Hepatocyte (in vitro differentiated cells): ENCODE data around the gene SLC4A7.
"Not testable (repeated sequence)": the region's sequence is repeated elsewhere in the genome, so short reads cannot be mapped to it uniquely, and the experiment has no call there.

Experiments used
- EZH2 ChIP-seq: fragments of 200-600 bp; sonication (generic); IDR thresholded peaks from 2 replicates; pipeline ENCODE4 v1.6.1; 2016; ENCODE audit warnings: antibody characterized with exemption, mild to moderate bottlenecking, borderline replicate concordance
- TF ChIP-seq, protein P1 (sequence below): fragments of 200-600 bp; sonication (generic); IDR thresholded peaks from 2 replicates; pipeline ENCODE4 v1.5.1; 2016; ENCODE audit warnings: antibody characterized with exemption, mild to moderate bottlenecking; ENCODE audit not compliant: poor library complexity

DNA sequence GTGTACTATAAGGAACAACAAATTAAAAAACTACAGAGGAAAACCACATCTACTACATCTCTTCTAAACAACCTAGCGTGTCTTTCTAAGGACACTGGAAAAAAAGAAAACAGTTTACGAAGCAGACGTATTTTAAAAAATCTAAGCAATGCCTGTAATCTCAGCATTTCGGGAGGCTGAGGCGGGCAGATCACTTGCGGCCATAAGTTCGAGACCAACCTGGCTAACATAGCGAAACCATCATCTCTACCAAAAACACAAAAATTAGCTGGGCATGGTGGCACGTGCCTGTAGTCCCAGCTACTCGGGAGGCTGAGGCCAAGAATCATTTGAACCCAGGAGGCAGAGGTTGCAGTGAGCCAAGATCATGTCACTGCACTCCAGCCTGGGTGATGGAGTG, 91.8 kb downstream of the SLC4A7 start:
- TF ChIP-seq, protein P1, sequence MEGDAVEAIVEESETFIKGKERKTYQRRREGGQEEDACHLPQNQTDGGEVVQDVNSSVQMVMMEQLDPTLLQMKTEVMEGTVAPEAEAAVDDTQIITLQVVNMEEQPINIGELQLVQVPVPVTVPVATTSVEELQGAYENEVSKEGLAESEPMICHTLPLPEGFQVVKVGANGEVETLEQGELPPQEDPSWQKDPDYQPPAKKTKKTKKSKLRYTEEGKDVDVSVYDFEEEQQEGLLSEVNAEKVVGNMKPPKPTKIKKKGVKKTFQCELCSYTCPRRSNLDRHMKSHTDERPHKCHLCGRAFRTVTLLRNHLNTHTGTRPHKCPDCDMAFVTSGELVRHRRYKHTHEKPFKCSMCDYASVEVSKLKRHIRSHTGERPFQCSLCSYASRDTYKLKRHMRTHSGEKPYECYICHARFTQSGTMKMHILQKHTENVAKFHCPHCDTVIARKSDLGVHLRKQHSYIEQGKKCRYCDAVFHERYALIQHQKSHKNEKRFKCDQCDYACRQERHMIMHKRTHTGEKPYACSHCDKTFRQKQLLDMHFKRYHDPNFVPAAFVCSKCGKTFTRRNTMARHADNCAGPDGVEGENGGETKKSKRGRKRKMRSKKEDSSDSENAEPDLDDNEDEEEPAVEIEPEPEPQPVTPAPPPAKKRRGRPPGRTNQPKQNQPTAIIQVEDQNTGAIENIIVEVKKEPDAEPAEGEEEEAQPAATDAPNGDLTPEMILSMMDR = not testable (repeated sequence)
- TF ChIP-seq EZH2 = not testable (repeated sequence)
